ENCODE data around the gene COG2. TPM values are rescaled to one million over a fixed set of nuclear protein-coding genes. Genes with fewer than 3 reads are reported as not detected.
"Not testable (repeated sequence)": the region's sequence is repeated elsewhere in the genome, so short reads cannot be mapped to it uniquely, and the experiment has no call there.

COG2 gene
- polyA plus RNA-seq, 1 donor (not counting 4 experiments of a cell fraction or from before 2014, with no cell fraction given) = 18.6 TPM

GRCh38 chr1:230713915-230714764 lies 71.9 kb downstream of the COG2 start, which contains the start of gene AGT:
AGT (minus strand) TSS chr1:230714122; CDS start chr1:230710823, 3,299 bp downstream.
- no peaks in the 10 kb centered on the region for H3K36me3 ChIP-seq (ENCODE audit: control insufficient read depth in 2 of 2, extremely low read depth in 1 of 2, insufficient read depth in 2 of 2, low read length in 2 of 2)
- dilution Hi-C loops (cut with MboI; ENCODE audit: extremely low pct_ligation_motif_present, low sequenced_read_pairs) = no loop called here
- H3K27ac ChIP-seq (ENCODE audit: control insufficient read depth, insufficient read depth, low read length) = no peak within 1 kb of the TSS
- H2AFZ ChIP-seq (ENCODE audit: control insufficient read depth, low read length) = no peak within 1 kb of the TSS
- H3K4me2 ChIP-seq (ENCODE audit: control insufficient read depth, extremely low read depth, insufficient read depth, low read depth, low read length) = no peak within 1 kb of the TSS
- TF ChIP-seq EZH2 (IDR thresholded peaks at IDR 0.05; ENCODE audit: low read length) (no peak), CTCF (optimal IDR thresholded peaks at IDR 0.05 in 1 of 3, IDR thresholded peaks at IDR 0.05 in 1 of 3, conservative IDR thresholded peaks at IDR 0.05 in 1 of 3; ENCODE audit: extremely low read depth in 1 of 3, insufficient read depth in 2 of 3, low read length in 3 of 3) (no peak)
- H3K4me1 ChIP-seq (ENCODE audit: control insufficient read depth, extremely low read depth, insufficient read depth, low read length) = no peaks in the 10 kb centered on the region
- no peaks in the 10 kb centered on the region for H3K9me1 ChIP-seq (ENCODE audit: control insufficient read depth, extremely low read depth, insufficient read depth, low read length)
- H3K4me3 ChIP-seq (ENCODE audit: control insufficient read depth in 2 of 3, extremely low read depth in 1 of 3, insufficient read depth in 2 of 3, low read depth in 1 of 3, low read length in 3 of 3) = no peak within 1 kb of the TSS
- H3K27me3 ChIP-seq (ENCODE audit: control insufficient read depth, extremely low read depth, insufficient read depth, low read length) = no peaks in the 10 kb centered on the region
- no peaks in the 10 kb centered on the region for H3K9me3 ChIP-seq (ENCODE audit: control insufficient read depth, low read depth, low read length)
- DNase-seq (ENCODE audit: low read depth, low spot score) = no peak
- no peak within 1 kb of the TSS for H3K9ac ChIP-seq (ENCODE audit: control insufficient read depth, extremely low read depth, insufficient read depth, low read length)
- no peaks in the 10 kb centered on the region for H3K79me2 ChIP-seq (ENCODE audit: control insufficient read depth, insufficient read depth, low read length)
- H4K20me1 ChIP-seq (ENCODE audit: control insufficient read depth, extremely low read depth, insufficient read depth, low read length) = no peaks in the 10 kb centered on the region
- no peak for FAIRE-seq

- no peaks in the 10 kb centered on the region for H4K20me1 ChIP-seq (ENCODE audit: control insufficient read depth, extremely low read depth, insufficient read depth, low read length)
- no peak overlapping the region for H3K4me3 ChIP-seq (ENCODE audit: control insufficient read depth in 2 of 3, extremely low read depth in 1 of 3, insufficient read depth in 2 of 3, low read depth in 1 of 3, low read length in 3 of 3)
- no peak overlapping the region for H2AFZ ChIP-seq (ENCODE audit: control insufficient read depth, low read length)
- no peaks in the 10 kb centered on the region for H3K9me1 ChIP-seq (ENCODE audit: control insufficient read depth, extremely low read depth, insufficient read depth, low read length)
- H3K36me3 ChIP-seq (ENCODE audit: control insufficient read depth in 2 of 2, extremely low read depth in 1 of 2, insufficient read depth in 2 of 2, low read length in 2 of 2) = no peaks in the 10 kb centered on the region
- H3K4me1 ChIP-seq (ENCODE audit: control insufficient read depth, extremely low read depth, insufficient read depth, low read length) = no peaks in the 10 kb centered on the region
- dilution Hi-C loops (cut with MboI; ENCODE audit: extremely low pct_ligation_motif_present, low sequenced_read_pairs) = no loop called here
- no peak overlapping the region for H3K9ac ChIP-seq (ENCODE audit: control insufficient read depth, extremely low read depth, insufficient read depth, low read length)
- no peak for FAIRE-seq
- no peaks in the 10 kb centered on the region for H3K9me3 ChIP-seq (ENCODE audit: control insufficient read depth, low read depth, low read length)
- no peaks in the 10 kb centered on the region for H3K27me3 ChIP-seq (ENCODE audit: control insufficient read depth, extremely low read depth, insufficient read depth, low read length)
- DNase-seq (ENCODE audit: low read depth, low spot score) = no peak
- H3K27ac ChIP-seq (ENCODE audit: control insufficient read depth, insufficient read depth, low read length) = no peak overlapping the region
- H3K79me2 ChIP-seq (ENCODE audit: control insufficient read depth, insufficient read depth, low read length) = no peaks in the 10 kb centered on the region
- TF ChIP-seq EZH2 (IDR thresholded peaks at IDR 0.05; ENCODE audit: low read length) (no peak), CTCF (optimal IDR thresholded peaks at IDR 0.05 in 1 of 3, IDR thresholded peaks at IDR 0.05 in 1 of 3, conservative IDR thresholded peaks at IDR 0.05 in 1 of 3; ENCODE audit: extremely low read depth in 1 of 3, insufficient read depth in 2 of 3, low read length in 3 of 3) (no peak)
- no peak overlapping the region for H3K4me2 ChIP-seq (ENCODE audit: control insufficient read depth, extremely low read depth, insufficient read depth, low read depth, low read length)
Observed at GRCh38 chr1:230715510-230715909, 73.2 kb downstream of the COG2 start.

- dilution Hi-C loops (cut with MboI; ENCODE audit: extremely low pct_ligation_motif_present, low sequenced_read_pairs); H3K27ac ChIP-seq (ENCODE audit: control insufficient read depth, insufficient read depth, low read length); FAIRE-seq; H3K4me2 ChIP-seq (ENCODE audit: control insufficient read depth, extremely low read depth, insufficient read depth, low read depth, low read length); H3K9ac ChIP-seq (ENCODE audit: control insufficient read depth, extremely low read depth, insufficient read depth, low read length); H4K20me1 ChIP-seq (ENCODE audit: control insufficient read depth, extremely low read depth, insufficient read depth, low read length); H3K4me1 ChIP-seq (ENCODE audit: control insufficient read depth, extremely low read depth, insufficient read depth, low read length); H2AFZ ChIP-seq (ENCODE audit: control insufficient read depth, low read length); H3K9me1 ChIP-seq (ENCODE audit: control insufficient read depth, extremely low read depth, insufficient read depth, low read length); H3K9me3 ChIP-seq (ENCODE audit: control insufficient read depth, low read depth, low read length); H3K27me3 ChIP-seq (ENCODE audit: control insufficient read depth, extremely low read depth, insufficient read depth, low read length); DNase-seq (ENCODE audit: low read depth, low spot score); H3K79me2 ChIP-seq (ENCODE audit: control insufficient read depth, insufficient read depth, low read length); H3K36me3 ChIP-seq (ENCODE audit: control insufficient read depth in 2 of 2, extremely low read depth in 1 of 2, insufficient read depth in 2 of 2, low read length in 2 of 2); H3K4me3 ChIP-seq (ENCODE audit: control insufficient read depth in 2 of 3, extremely low read depth in 1 of 3, insufficient read depth in 2 of 3, low read depth in 1 of 3, low read length in 3 of 3): not testable (repeated sequence)
Observed at GRCh38 chr1:230716453-230716852, 74.2 kb downstream of the COG2 start.

Measured in keratinocyte (primary cell).